Uterus (tissue), 2 donors: ENCODE data around the gene FAHD2B.
"Not testable (repeated sequence)": the region's sequence is repeated elsewhere in the genome, so short reads cannot be mapped to it uniquely, and the experiment has no call there.

Experiments used
- CTCF ChIP-seq, 4 experiments: fragments of 200-600 bp in 2 of 4; fragments of 450-650 bp in 2 of 4; sonication (generic) in 2 of 4; IDR thresholded peaks; one replicate each; pipeline ENCODE4 v1.5.1; 2016 to 2019; ENCODE audit warnings: antibody characterized with exemption in 4 of 4, mild to moderate bottlenecking in 2 of 4, moderate library complexity in 1 of 4
- POLR2A ChIP-seq, 2 donors: fragments of 450-650 bp; IDR thresholded peaks; one replicate each; pipeline ENCODE4 v1.6.1; 2016; ENCODE audit warnings: antibody characterized with exemption in 2 of 2, mild to moderate bottlenecking in 1 of 2, moderate library complexity in 1 of 2

- TF ChIP-seq CTCF, POLR2A (IDR thresholded peaks at IDR 0.05): not testable (repeated sequence)
Measured at GRCh38 chr2:97056150-97056549, 38.5 kb downstream of the FAHD2B start.
